Panc1 (cell line): ENCODE results near the gene DDIT4L. TPM values are rescaled to one million over a fixed set of nuclear protein-coding genes. Genes with fewer than 3 reads are reported as not detected.

Source experiments
- ATAC-seq: fragments of 200-7000 bp; cut with Tn5 transposase; 2 replicates; pipeline ENCODE4 v1.9.1; 2020; ENCODE audit warnings: mild to moderate bottlenecking, moderate library complexity
- BruUV-seq: library from RNA; stranded (reverse); fragments of 400-500 nt; replicated peaks from 2 replicates; lab custom pipeline; 2021; lab: Mats Ljungman, UMichigan
- CTCF ChIA-PET: fragments of 300-600 bp; sonication (Branson Sonifier 250); formaldehyde crosslinking; loops from one replicate; lab custom pipeline; 2022; ENCODE audit warnings: antibody characterized with exemption; lab: Charles Lee
- POLR2A ChIA-PET: fragments of 300-600 bp; sonication (Branson Sonifier 250); formaldehyde crosslinking; loops from one replicate; lab custom pipeline; 2022; ENCODE audit warnings: antibody characterized with exemption; lab: Charles Lee
- DNase-seq: peaks from one replicate; pipeline ENCODE4 v3.0.0-alpha.2; 2010; ENCODE audit warnings: low read depth, low spot score
- H3K27ac ChIP-seq: 2 replicates; pipeline ENCODE4 v1.5.1; 2011; ENCODE audit warnings: mild to moderate bottlenecking, low read length, inconsistent platforms
- H3K27me3 ChIP-seq: fragments of 200-500 bp; sonication (Bioruptor generic); 2 replicates; pipeline ENCODE4 v1.6.0; 2014; ENCODE audit warnings: low read length, inconsistent platforms; ENCODE audit not compliant: control insufficient read depth, insufficient read depth
- H3K36me3 ChIP-seq: fragments of 200-500 bp; sonication (Bioruptor generic); 2 replicates; pipeline ENCODE4 v1.5.1; 2014; ENCODE audit warnings: inconsistent platforms, mild to moderate bottlenecking, low read length, moderate library complexity; ENCODE audit not compliant: control insufficient read depth, insufficient read depth
- H3K4me1 ChIP-seq: 2 replicates; pipeline ENCODE4 v1.5.1; 2011; ENCODE audit warnings: inconsistent platforms, mild to moderate bottlenecking, low read length, moderate library complexity; ENCODE audit not compliant: control insufficient read depth, insufficient read depth
- H3K4me3 ChIP-seq, 2 experiments: 2 replicates each; pipeline ENCODE4 v1.5.1; 2011 to 2012; ENCODE audit warnings: low read depth in 2 of 2, low read length in 2 of 2, mild to moderate bottlenecking in 2 of 2, inconsistent platforms in 1 of 2, moderate library complexity in 1 of 2
- H3K9me3 ChIP-seq: fragments of 200-500 bp; sonication (Bioruptor generic); 2 replicates; pipeline ENCODE4 v1.5.1; 2014; ENCODE audit warnings: low read depth, mild to moderate bottlenecking, inconsistent platforms, low read length, moderate library complexity; ENCODE audit not compliant: control insufficient read depth, insufficient read depth
- CTCF ChIP-seq: fragments of 450-650 bp; IDR thresholded peaks from 2 replicates; pipeline ENCODE4 v1.5.1; 2017; ENCODE audit warnings: mild to moderate bottlenecking
- POLR2AphosphoS5 ChIP-seq: IDR thresholded peaks from 2 replicates; pipeline ENCODE4 v1.6.1; 2012; ENCODE audit warnings: mild to moderate bottlenecking, low read depth, low read length, moderate library complexity
- SIN3A ChIP-seq: IDR thresholded peaks from 2 replicates; pipeline ENCODE4 v1.6.1; 2012; ENCODE audit warnings: low read depth, mild to moderate bottlenecking, low read length, moderate library complexity, borderline replicate concordance; ENCODE audit not compliant: insufficient read depth
- TCF7L2 ChIP-seq: IDR thresholded peaks from 2 replicates; pipeline ENCODE4 v1.6.1; 2011; ENCODE audit warnings: mild to moderate bottlenecking, low read depth, low read length, inconsistent platforms
- in situ Hi-C: cut with HindIII; loops from 2 replicates; pipeline ENCODE4 v1.10.0; 2016; ENCODE audit warnings: low sequenced_read_pairs, low pct_unique_long_range_greater_than_20kb
- intact Hi-C: fragments of 100-400 bp; cut with micrococcal nuclease; formaldehyde crosslinking; loops from one replicate; pipeline ENCODE4 v1.10.0; 2022; ENCODE audit not compliant: unreplicated experiment
- total RNA-seq: library from RNA; stranded (reverse); gene quantifications from one replicate; pipeline ENCODE4 v1.2.1, GENCODE V29; 2021; ENCODE audit not compliant: unreplicated experiment
- TF ChIP-seq, protein P1 (sequence below), 2 experiments: IDR thresholded peaks; 2 replicates each; pipeline ENCODE4 v1.6.1; 2011 to 2012; ENCODE audit warnings: low read depth in 2 of 2, control low read depth in 1 of 2, low read length in 1 of 2, mild to moderate bottlenecking in 1 of 2, moderate library complexity in 1 of 2; ENCODE audit not compliant: insufficient read depth in 1 of 2

DDIT4L gene
- total RNA-seq, 1 experiment from 2014 or later = not detected

- H3K4me1 ChIP-seq = no peaks in the 10 kb centered on the region
- DNase-seq (no peak), ATAC-seq (no peak)
- no peaks in the 10 kb centered on the region for H3K36me3 ChIP-seq
- H3K27me3 ChIP-seq = no peaks in the 10 kb centered on the region
- no peak overlapping the region for H3K27ac ChIP-seq
- POLR2A ChIA-PET = no interaction called here
- intact Hi-C loops (no loop called here), in situ Hi-C loops (no loop called here)
- H3K4me3 ChIP-seq = no peak overlapping the region
- no TSS peak for BruUV-seq
- CTCF ChIA-PET = no interaction called here
- H3K9me3 ChIP-seq = no peaks in the 10 kb centered on the region
- no peak for TF ChIP-seq TCF7L2
- TF ChIP-seq POLR2AphosphoS5 = no peak
- TF ChIP-seq SIN3A = no peak
- TF ChIP-seq, protein P1, sequence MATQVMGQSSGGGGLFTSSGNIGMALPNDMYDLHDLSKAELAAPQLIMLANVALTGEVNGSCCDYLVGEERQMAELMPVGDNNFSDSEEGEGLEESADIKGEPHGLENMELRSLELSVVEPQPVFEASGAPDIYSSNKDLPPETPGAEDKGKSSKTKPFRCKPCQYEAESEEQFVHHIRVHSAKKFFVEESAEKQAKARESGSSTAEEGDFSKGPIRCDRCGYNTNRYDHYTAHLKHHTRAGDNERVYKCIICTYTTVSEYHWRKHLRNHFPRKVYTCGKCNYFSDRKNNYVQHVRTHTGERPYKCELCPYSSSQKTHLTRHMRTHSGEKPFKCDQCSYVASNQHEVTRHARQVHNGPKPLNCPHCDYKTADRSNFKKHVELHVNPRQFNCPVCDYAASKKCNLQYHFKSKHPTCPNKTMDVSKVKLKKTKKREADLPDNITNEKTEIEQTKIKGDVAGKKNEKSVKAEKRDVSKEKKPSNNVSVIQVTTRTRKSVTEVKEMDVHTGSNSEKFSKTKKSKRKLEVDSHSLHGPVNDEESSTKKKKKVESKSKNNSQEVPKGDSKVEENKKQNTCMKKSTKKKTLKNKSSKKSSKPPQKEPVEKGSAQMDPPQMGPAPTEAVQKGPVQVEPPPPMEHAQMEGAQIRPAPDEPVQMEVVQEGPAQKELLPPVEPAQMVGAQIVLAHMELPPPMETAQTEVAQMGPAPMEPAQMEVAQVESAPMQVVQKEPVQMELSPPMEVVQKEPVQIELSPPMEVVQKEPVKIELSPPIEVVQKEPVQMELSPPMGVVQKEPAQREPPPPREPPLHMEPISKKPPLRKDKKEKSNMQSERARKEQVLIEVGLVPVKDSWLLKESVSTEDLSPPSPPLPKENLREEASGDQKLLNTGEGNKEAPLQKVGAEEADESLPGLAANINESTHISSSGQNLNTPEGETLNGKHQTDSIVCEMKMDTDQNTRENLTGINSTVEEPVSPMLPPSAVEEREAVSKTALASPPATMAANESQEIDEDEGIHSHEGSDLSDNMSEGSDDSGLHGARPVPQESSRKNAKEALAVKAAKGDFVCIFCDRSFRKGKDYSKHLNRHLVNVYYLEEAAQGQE (IDR thresholded peaks at IDR 0.05; ENCODE audit: insufficient read depth in 1 of 2, low read depth in 2 of 2, low read length in 1 of 2) = no peak
- no peak for TF ChIP-seq CTCF
These were observed 24.5 kb downstream of the DDIT4L start for GRCh38 chr4:100165809-100166208.

DNA sequence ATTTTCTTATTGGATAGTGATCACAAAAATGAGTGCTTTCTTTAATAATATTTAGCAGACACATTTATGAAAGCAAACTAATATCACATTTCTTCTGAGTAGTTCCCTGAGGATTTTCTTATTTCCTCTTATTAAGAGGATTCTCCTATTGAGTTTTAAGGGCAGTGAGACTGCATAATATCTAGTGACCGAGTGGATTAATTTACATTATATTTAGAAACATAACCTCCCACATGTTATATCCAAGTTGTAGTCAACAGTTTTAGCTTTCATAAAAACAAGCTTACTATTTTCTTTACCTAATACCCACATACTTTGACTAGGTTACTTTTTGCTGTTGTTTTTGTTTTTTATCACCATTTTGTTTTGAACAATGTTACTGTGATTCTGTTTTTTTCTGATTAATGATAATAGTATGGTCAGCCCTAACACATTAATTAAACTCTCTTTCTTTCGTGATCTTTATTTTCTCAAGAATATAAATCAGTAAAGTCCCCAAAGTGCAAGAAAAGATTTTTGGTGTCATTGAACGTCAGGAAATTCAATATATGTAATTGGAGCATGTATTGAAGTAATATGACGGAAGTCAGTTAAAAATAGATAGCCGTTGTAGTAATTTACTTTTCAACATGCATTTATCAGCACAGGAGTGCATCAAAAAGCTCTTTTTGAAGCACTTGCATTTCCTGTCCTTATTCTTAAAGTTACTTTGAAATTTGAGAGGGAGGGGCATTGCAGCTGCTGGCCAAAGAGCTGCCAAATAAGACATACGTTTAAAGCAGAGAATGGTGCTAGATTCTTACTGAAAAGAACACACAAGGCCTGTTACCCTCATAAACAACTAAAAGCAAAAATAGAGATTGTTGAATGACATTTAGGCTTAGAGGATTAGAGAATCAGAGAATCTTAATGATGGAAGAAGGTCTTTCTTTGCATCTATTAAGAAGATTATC, 25.2 kb downstream of the DDIT4L start:
- no peak overlapping the region for H3K27ac ChIP-seq
- intact Hi-C loops (no loop called here), in situ Hi-C loops (no loop called here)
- no peaks in the 10 kb centered on the region for H3K36me3 ChIP-seq
- ChIA-PET POLR2A (no interaction called here), CTCF (no interaction called here)
- no peaks in the 10 kb centered on the region for H3K9me3 ChIP-seq
- DNase-seq (no peak), ATAC-seq (no peak)
- H3K4me3 ChIP-seq = no peak overlapping the region
- no peaks in the 10 kb centered on the region for H3K4me1 ChIP-seq
- no peak for TF ChIP-seq TCF7L2
- TF ChIP-seq, protein P1 (IDR thresholded peaks at IDR 0.05; ENCODE audit: insufficient read depth in 1 of 2, low read depth in 2 of 2, low read length in 1 of 2) = no peak
- no peak for TF ChIP-seq POLR2AphosphoS5
- TF ChIP-seq SIN3A = no peak
- TF ChIP-seq CTCF = no peak
- H3K27me3 ChIP-seq = no peaks in the 10 kb centered on the region
- BruUV-seq = no TSS peak
